Activated naive CD8-positive, alpha-beta T cell (primary cell): Measurements from ENCODE around the gene FAM111B.
"Not testable (repeated sequence)": the region's sequence is repeated elsewhere in the genome, so short reads cannot be mapped to it uniquely, and the experiment has no call there.

Source experiments
- H3K27ac Mint-ChIP-seq: one replicate; pipeline ENCODE4 v1.8.0; 2021; ENCODE audit warnings: mixed read lengths
- H3K27me3 Mint-ChIP-seq: one replicate; pipeline ENCODE4 v1.8.0; 2021; ENCODE audit warnings: mixed read lengths
- H3K36me3 Mint-ChIP-seq: one replicate; pipeline ENCODE4 v1.8.0; 2021; ENCODE audit warnings: mixed read lengths
- H3K4me1 Mint-ChIP-seq: one replicate; pipeline ENCODE4 v1.8.0; 2021; ENCODE audit warnings: low read depth, mixed read lengths
- H3K4me3 Mint-ChIP-seq: one replicate; pipeline ENCODE4 v1.8.0; 2021; ENCODE audit warnings: mild to moderate bottlenecking, mixed read lengths
- H3K9me3 Mint-ChIP-seq: one replicate; pipeline ENCODE4 v1.8.0; 2021; ENCODE audit warnings: low read depth, mixed read lengths

Gene FAM111B

DNA sequence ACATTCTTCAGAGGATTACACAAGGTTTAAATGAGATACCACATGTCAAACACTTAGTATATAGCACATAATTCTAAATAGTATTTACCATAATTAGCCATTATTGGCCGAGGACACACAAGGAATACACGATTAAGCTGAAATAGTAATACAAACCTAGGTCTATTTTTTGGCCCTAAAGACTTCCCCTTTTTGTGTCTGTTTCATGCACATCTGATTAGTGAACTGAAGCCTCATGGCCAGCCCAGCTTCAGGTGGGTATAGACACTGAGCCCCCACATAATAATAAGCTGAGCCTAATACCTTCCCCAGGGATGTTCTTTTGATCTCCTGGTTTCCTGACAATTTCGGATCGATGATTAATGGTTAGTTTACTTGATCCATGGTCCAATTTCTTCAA is 18.9 kb upstream of the FAM111B start:
- Mint-ChIP-seq H3K4me3 (no peak overlapping the region), H3K27me3 (peaks cover 5% of the 10 kb centered on the region), H3K27ac (no peak overlapping the region), H3K9me3 (no peaks in the 10 kb centered on the region), H3K36me3 (no peaks in the 10 kb centered on the region), H3K4me1 (no peaks in the 10 kb centered on the region)

DNA sequence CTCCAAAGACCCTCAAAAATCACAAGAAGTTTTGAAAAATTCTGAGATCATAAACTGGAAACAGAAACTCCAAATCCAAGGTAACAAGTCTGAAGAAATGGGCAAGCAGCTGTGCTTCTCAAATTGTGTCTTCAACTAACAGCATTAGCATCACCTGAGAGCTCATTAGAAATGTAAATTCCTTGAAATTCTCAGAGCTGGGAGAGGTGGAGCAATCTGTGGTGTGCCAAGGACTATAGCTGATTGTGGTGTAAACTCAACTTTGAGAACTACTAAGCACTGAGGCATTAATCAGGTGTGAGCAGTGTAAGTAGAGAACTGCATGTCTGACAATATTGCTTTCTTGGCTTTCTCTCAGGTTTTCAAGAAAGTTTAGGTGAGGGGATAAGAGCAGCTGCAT is 13.5 kb upstream of the FAM111B start:
- H3K27ac Mint-ChIP-seq, H3K36me3 Mint-ChIP-seq, H3K4me1 Mint-ChIP-seq, H3K9me3 Mint-ChIP-seq, H3K27me3 Mint-ChIP-seq, H3K4me3 Mint-ChIP-seq: not testable (repeated sequence)

DNA sequence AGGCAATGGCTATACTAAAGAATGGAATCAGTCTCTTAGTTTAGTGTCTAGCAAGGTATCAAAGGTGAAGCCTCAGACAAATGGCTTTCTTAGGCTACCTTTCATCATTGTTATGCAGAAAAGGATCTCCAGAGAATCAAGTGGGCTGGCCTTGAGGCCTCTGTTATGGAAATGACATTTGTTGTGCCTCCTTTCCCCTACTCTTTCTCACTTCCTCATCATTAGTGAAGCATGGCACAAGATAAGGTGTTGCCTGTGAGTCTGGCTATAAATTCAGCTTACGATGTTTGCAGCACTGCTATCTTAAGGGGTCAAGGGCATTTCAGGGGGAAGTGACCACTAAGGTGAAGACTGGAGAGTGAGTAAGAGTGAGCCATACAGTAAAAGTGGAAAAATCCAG is 11.8 kb upstream of the FAM111B start:
- H3K27me3 Mint-ChIP-seq: peaks cover 12% of the 10 kb centered on the region
- not testable (repeated sequence) for H3K9me3 Mint-ChIP-seq, H3K27ac Mint-ChIP-seq, H3K36me3 Mint-ChIP-seq, H3K4me1 Mint-ChIP-seq, H3K4me3 Mint-ChIP-seq

DNA sequence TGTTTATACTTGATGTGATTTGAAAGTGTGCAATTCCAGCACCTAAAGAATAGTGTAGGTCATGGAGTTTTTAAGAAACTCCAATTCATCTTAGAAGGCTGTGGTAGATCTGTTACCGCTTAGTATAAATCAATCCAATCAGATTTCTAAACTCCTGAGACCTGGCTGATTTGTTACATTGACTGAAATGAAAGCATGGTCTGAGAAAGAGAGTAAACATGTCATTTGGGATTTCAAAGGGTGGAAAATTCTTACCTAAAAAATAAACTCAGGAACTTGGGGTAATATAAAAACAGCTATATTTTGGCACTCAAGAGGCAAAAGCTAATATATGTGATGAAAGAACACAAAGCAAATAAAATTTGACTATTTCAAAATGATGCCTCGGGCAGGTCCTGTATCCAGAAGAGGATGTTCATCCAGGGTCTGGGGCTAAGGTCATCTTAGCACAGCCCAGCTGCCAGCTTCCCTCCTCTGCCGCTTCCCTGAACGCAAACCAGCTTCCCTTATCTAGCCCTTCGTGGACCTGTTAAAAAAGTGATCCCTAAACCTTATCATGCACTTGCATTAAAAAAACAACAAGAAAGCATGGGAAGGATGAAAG is 11.0 kb upstream of the FAM111B start:
- not testable (repeated sequence) for H3K4me3 Mint-ChIP-seq, H3K9me3 Mint-ChIP-seq, H3K4me1 Mint-ChIP-seq, H3K27ac Mint-ChIP-seq, H3K36me3 Mint-ChIP-seq
- H3K27me3 Mint-ChIP-seq: peaks cover 14% of the 10 kb centered on the region

DNA sequence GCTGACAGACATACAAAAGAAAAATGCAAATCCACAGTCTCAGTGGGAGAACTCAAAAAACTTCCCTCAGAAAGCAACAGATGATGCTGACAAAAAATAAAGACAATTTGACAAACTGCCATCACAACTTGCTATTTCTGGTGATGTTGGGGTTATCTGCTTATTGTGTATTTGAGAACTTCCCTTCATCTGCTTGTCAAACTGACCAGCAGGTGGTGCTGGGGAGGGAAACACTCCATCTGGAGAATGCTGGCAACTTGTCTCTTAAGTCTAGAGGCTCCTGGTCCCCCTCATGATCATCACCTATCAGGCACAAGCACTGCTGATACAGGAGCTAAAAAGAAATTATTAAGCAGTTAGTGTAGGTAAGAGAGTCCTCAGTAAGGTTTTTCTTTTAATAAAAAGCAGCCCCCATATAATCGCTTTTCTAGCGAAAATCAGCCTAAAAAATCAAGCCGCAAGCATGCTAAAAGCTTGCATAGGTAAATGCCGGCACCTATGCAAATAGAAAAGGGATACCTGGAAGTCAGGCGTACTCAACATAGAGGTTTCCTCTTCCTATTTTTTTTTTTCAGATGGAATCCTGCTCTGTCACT is 9.8 kb upstream of the FAM111B start:
- no peaks in the 10 kb centered on the region for H3K9me3 Mint-ChIP-seq
- H3K27me3 Mint-ChIP-seq: peaks cover 18% of the 10 kb centered on the region
- H3K27ac Mint-ChIP-seq: no peak overlapping the region
- H3K36me3 Mint-ChIP-seq: no peaks in the 10 kb centered on the region
- H3K4me3 Mint-ChIP-seq: no peak overlapping the region
- peaks cover 6% of the 10 kb centered on the region for H3K4me1 Mint-ChIP-seq

DNA sequence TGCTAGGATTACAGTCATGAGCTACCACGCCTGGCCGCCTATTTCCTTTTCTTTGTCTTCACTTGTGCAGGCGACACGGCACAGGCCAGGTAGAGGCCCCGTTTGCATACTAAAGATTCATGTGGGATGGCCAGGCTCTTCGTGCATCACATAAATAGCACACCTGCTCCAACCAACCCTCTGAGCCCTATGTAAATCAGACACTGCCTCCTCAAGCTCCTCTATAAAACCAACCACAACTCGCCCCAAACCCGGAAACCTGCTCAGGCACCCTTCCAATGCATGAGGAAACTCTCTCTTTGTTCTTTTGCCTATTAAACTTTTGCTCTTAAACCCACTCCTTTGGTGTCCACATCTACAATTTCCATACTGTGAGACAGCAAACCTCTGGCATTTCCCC is 9.1 kb upstream of the FAM111B start:
- H3K27ac Mint-ChIP-seq, H3K4me3 Mint-ChIP-seq, H3K9me3 Mint-ChIP-seq, H3K36me3 Mint-ChIP-seq, H3K4me1 Mint-ChIP-seq: not testable (repeated sequence)
- H3K27me3 Mint-ChIP-seq: peaks cover 19% of the 10 kb centered on the region

DNA sequence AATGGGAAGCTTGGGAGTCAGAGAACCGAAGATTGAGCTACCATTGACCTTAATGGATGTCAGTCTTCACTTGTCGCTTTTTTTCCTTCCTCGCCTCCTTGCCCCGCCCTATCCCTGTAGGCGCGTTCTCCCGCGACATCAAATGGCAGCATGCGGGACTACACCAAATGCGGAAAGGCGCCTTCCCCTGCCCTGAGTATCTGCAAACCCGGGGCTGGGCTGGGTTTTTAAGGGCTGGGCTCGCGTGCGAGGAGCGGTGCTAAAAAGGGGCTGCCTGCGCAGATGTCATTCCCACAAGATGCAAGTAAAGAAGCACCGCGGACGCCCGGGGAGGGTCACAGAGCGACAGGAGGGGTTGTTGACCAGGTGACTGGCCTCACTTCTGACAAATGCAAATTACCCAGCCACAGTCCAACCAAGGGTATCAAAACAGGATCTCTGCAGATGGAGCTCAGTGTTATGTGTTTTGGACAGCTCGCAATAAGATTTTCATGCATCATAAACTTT is 4.7 kb upstream of the FAM111B start:
- Mint-ChIP-seq H3K9me3 (no peaks in the 10 kb centered on the region), H3K36me3 (no peaks in the 10 kb centered on the region), H3K27me3 (peaks cover 37% of the 10 kb centered on the region), H3K4me1 (peaks cover 24% of the 10 kb centered on the region), H3K27ac (no peak overlapping the region), H3K4me3 (peak overlapping the region; percentile 82)

DNA sequence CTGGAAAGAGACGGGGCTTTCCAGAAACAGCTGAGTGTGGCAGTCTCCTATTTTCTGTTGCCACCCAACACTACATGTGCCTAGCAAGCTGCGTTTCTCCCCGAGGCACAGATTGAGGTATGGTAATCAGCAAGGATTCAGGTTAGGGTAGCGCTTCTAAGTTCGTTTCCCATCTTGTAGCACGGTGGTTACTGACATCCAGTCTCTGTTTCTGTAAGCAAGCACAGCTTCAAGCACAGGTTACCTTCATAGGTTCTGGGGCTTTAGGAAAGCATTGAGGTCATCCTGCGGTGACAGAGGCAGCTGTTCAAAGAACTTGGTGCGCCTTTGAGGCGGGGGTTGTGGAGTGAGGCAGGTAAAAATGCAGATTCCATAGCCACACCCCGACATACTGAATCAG is 684 bp downstream of the FAM111B start:
- Mint-ChIP-seq H3K27me3 (peaks cover 28% of the 10 kb centered on the region), H3K4me1 (peaks cover 25% of the 10 kb centered on the region), H3K4me3 (peak overlapping the region; percentile 83)
- H3K9me3 Mint-ChIP-seq, H3K36me3 Mint-ChIP-seq, H3K27ac Mint-ChIP-seq: not testable (repeated sequence)

DNA sequence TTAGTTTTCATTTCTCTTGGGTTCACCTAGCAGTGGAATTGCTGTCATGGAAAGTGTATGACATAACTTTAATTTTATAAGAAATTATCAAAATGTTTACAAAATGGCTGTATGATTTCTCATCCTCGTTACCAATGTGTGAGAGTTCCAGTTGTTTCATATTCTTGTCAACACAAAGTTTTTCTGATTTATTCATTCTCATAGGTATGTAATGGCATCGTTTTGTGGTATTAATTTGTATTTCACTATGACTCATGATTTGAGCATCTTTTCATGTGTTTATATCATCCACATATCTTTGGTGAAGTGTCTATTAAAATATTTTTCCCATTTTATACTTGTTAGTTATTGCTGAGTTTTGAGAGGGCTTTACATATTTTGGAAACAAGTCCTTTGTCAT is 5.5 kb downstream of the FAM111B start:
- peaks cover 8% of the 10 kb centered on the region for H3K4me1 Mint-ChIP-seq
- H3K9me3 Mint-ChIP-seq: no peaks in the 10 kb centered on the region
- H3K4me3 Mint-ChIP-seq: no peak overlapping the region
- H3K36me3 Mint-ChIP-seq: no peaks in the 10 kb centered on the region
- H3K27me3 Mint-ChIP-seq: peaks cover 4% of the 10 kb centered on the region
- H3K27ac Mint-ChIP-seq: no peak overlapping the region

DNA sequence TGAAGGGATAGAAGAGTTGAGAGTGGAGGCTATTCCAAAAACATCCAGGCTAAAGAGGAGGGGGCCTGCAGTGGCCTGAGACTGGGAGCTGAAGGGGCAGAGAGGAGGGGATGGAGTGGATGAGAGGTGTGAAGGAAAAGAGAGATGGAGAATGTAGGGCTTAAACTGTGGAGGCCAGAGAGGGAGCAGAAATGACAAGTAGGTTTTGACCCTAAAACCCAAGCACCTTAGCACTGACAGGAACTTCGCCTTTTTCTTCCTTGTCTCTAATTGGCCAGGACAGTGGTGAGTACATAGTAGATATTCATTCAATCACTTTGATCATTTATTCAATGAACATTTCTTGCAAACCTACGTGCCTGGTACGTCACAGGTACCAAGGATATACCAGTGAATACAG is 7.3 kb downstream of the FAM111B start:
- Mint-ChIP-seq H3K4me3 (no peak overlapping the region), H3K36me3 (peaks cover 7% of the 10 kb centered on the region)

DNA sequence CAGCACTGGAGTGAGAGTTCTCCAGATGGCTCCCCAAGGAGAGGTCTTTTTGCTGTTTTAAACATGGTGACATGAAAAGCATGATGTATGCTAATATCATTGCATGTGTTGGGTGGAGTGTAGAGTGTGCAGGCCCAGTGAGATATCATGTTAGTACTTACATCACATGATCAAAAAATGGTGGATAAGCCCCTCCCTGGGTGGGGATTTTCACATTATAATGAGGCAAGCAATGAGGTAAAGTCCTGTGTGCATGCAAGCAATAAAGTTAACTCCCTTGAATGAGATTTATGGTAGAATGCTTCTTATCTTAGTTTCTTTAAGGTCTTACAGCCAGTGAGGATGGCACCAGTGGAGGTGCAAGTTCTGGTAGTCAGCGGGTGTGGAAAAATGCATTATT is 8.5 kb downstream of the FAM111B start:
- H3K9me3 Mint-ChIP-seq: peaks cover 3% of the 10 kb centered on the region

More for the DNA sequence above, 7.3 kb downstream of the FAM111B start:
- Mint-ChIP-seq H3K27me3 (no peaks in the 10 kb centered on the region), H3K4me1 (no peaks in the 10 kb centered on the region), H3K27ac (no peak overlapping the region), H3K9me3 (peaks cover 3% of the 10 kb centered on the region)

DNA sequence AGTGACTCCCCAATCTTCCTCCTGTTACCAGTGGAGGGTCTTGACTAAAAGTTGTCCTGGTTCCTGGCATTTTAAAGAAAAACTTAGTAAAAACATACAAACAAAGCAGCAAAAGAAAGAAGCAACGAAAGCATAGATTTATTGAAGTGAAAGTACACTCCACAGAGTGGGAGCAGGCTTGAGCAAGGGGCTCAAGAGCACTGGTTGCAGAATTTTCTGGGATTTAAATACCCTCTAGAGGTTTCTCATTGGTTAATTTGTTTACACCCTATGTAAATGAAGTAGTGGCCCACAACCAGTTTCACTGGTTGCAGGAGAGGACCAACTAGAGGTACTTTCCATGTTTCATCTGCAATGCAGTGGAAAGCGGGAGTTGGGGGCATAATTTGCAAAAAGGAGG is 10.7 kb downstream of the FAM111B start:
- Mint-ChIP-seq H3K4me3 (no peak overlapping the region), H3K27ac (no peak overlapping the region), H3K4me1 (no peaks in the 10 kb centered on the region), H3K9me3 (peaks cover 3% of the 10 kb centered on the region), H3K36me3 (peaks cover 7% of the 10 kb centered on the region), H3K27me3 (no peaks in the 10 kb centered on the region)

More for the DNA sequence above, 8.5 kb downstream of the FAM111B start:
- H3K27ac Mint-ChIP-seq: no peak overlapping the region
- H3K27me3 Mint-ChIP-seq: no peaks in the 10 kb centered on the region
- H3K4me1 Mint-ChIP-seq: no peaks in the 10 kb centered on the region
- H3K36me3 Mint-ChIP-seq: peaks cover 7% of the 10 kb centered on the region
- H3K4me3 Mint-ChIP-seq: no peak overlapping the region

DNA sequence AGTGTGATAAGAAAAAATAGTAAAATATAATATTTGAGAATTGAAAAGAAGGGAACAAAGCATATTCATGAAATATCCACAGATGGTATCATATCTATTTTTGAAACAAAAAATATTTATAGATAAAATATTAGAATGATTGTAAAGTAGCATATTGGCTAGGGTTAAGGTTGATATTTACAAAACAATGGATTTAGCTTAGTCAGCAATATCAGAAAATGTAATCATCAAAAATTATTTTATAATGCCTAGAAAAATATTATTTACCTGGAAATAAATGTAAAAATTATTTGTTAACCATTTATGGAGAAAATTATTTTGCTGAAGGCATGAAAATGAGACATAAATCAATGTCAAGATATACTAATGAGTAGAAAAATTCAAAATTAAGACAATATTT is 12.8 kb downstream of the FAM111B start:
- H3K27ac Mint-ChIP-seq: no peak overlapping the region
- H3K4me1 Mint-ChIP-seq: no peaks in the 10 kb centered on the region
- no peaks in the 10 kb centered on the region for H3K27me3 Mint-ChIP-seq
- no peak overlapping the region for H3K4me3 Mint-ChIP-seq
- peaks cover 3% of the 10 kb centered on the region for H3K9me3 Mint-ChIP-seq
- peaks cover 7% of the 10 kb centered on the region for H3K36me3 Mint-ChIP-seq

DNA sequence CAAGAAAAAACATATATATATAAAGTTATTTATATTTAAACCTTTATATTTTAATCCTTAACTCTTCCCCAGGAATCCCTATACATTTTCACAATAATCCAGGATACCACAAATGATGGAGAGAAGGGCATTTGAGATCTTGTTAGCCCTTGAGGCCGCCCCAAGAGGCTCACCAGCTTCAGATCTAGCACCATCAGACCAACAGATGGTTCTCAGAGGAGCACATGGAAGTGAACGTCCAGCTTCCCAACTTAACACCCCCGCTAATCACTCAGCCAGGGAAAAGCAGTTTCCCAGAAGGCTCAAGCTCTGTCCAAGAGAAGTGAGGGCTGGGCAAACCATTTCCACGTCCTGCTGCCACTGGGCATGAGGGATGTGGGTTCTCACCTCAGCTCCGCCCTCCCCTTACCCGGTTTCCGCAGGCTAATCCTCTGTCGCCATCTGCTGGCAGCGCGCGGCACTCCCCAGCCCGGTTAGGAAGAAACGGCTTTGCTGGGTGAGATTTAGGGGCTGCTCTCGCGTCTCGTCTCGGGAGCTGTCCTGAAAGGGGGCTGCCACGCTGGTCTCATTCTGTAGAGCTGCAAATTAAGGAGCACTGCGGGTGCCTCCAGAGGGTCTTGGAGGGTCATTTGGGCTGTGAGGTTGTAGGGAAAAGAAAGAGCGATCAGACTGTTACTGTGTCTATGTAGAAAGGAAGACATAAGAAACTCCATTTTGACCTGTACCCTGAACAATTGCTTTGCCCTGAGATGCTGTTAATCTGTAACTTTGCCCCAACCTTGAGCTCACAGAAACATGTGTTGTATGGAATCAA is 28.8 kb downstream of the FAM111B start:
- Mint-ChIP-seq H3K4me1 (peaks cover 6% of the 10 kb centered on the region), H3K36me3 (peaks cover 23% of the 10 kb centered on the region), H3K27me3 (no peaks in the 10 kb centered on the region), H3K4me3 (peak overlapping the region; percentile 50), H3K27ac (peak overlapping the region; percentile 68), H3K9me3 (no peaks in the 10 kb centered on the region)

DNA sequence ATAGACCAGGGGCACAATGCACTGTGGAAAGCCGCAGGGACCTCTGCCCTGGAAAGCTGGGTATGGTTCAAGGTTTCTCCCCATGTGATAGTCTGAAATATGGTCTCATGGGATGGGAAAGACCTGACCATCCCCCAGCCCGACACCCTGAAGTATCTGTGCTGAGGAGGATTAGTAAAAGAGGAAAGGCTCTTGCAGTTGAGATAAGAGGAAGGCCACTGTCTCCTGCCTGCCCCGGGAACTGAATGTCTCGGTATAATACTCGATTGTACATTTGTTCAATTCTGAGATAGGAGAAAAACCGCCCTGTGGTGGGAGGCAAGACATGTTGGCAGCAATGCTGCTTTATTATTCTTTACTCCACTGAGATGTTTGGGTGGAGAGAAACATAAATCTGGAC is 29.5 kb downstream of the FAM111B start:
- not testable (repeated sequence) for H3K27me3 Mint-ChIP-seq, H3K4me3 Mint-ChIP-seq, H3K27ac Mint-ChIP-seq, H3K9me3 Mint-ChIP-seq
- peaks cover 13% of the 10 kb centered on the region for H3K4me1 Mint-ChIP-seq
- peaks cover 19% of the 10 kb centered on the region for H3K36me3 Mint-ChIP-seq
